Hematopoietic multipotent progenitor cell treated with erythropoietin and hydrocortisone succinate and interleukin-3 and kit ligand, for 17 days (in vitro differentiated cells): ENCODE measurements around the gene PRAMEF5.
"Not testable (repeated sequence)": the region's sequence is repeated elsewhere in the genome, so short reads cannot be mapped to it uniquely, and the experiment has no call there.

Source experiments
- DNase-seq: peaks from one replicate; pipeline ENCODE4 v3.0.0-alpha.2; 2015; ENCODE audit warnings: low spot score

Gene PRAMEF5

GRCh38 chr1:13277016-13277415, 23.0 kb downstream of the PRAMEF5 start:
- DNase-seq = not testable (repeated sequence)

- not testable (repeated sequence) for DNase-seq
These were observed 25.6 kb downstream of the PRAMEF5 start for GRCh38 chr1:13279617-13280016.

- not testable (repeated sequence) for DNase-seq
These were observed 31.0 kb downstream of the PRAMEF5 start, which contains the start of gene PRAMEF8 for GRCh38 chr1:13285037-13285436. TSS of gene PRAMEF8 (minus strand) at chr1:13285137. CDS start at chr1:13284091, 1,046 bp downstream.

- DNase-seq = not testable (repeated sequence)
These were observed 35.0 kb downstream of the PRAMEF5 start for GRCh38 chr1:13289030-13289429.

GRCh38 chr1:13297216-13297931, 43.4 kb downstream of the PRAMEF5 start:
- DNase-seq = not testable (repeated sequence)

GRCh38 chr1:13298699-13299098, 44.7 kb downstream of the PRAMEF5 start:
- DNase-seq = not testable (repeated sequence)

- DNase-seq = not testable (repeated sequence)
These were observed 48.2 kb downstream of the PRAMEF5 start for GRCh38 chr1:13302197-13302596.

- not testable (repeated sequence) for DNase-seq
These were observed 49.2 kb downstream of the PRAMEF5 start, which contains the start of gene PRAMEF33 for GRCh38 chr1:13303239-13303638. TSS of gene PRAMEF33 (plus strand) at chr1:13303539. CDS start at chr1:13305955, 2,416 bp downstream.
